GM19395 (cell line): ENCODE measurements around the gene MSH6.

ENCODE experiments used
- ATAC-seq: cut with Tn5 transposase; IDR thresholded peaks from one replicate; pipeline ENCODE4 v1.9.1; 2021; ENCODE audit warnings: mild to moderate bottlenecking, moderate library complexity; ENCODE audit not compliant: unreplicated experiment

The MSH6 gene

DNA sequence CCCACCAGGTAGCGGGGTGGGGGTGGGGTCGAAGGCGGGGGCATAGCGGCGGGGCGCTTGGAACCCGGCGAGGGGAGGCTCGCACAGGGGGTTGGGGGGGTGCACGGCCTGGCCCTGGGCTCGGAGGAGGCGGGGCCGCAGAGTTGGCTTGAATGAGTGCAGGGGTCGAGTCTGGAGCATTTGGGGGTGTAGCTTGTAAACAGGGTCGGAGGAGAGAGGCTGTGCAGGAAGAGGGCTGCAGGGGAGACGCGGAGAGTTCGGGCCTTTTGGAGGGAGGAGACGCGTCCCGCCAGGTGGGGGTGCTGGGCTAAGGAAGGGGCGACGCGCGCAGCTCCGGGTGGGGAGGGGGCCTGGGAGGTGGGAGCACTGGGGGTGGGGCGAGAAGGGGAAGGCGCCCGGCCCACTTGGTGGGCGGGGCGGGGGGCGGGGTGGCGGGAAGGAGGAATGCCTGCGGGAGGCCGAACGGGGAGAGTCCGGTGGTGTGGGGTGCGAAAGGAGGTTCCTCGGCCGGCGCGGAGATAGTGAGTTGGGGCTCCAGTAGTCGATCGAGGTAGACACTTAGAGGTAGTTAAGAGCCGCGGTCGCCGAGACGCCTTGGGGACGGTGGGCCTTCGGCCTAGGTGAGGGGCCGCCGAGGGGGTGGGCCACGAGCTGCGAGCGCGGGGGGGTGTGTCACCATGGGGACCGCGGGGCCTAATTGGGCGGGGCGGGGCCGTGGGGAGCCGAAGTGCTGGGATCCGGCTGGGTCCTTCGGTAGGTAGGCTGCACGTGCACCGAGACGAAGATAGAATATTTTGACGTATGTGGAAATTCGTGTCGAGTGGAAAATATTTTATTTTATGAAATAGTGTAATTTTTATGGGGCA, 774 bp downstream of the MSH6 start:
- ATAC-seq = peak; percentile 35

- ATAC-seq = no peak
Measured at GRCh38 chr2:47784352-47784851, 1.5 kb downstream of the MSH6 start.

GRCh38 chr2:47785986-47786385, 3.0 kb downstream of the MSH6 start:
- no peak for ATAC-seq

GRCh38 chr2:47796090-47796697, 13.2 kb downstream of the MSH6 start:
- no peak for ATAC-seq

DNA sequence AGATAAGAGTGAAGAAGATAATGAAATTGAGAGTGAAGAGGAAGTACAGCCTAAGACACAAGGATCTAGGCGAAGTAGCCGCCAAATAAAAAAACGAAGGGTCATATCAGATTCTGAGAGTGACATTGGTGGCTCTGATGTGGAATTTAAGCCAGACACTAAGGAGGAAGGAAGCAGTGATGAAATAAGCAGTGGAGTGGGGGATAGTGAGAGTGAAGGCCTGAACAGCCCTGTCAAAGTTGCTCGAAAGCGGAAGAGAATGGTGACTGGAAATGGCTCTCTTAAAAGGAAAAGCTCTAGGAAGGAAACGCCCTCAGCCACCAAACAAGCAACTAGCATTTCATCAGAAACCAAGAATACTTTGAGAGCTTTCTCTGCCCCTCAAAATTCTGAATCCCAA, 15.7 kb downstream of the MSH6 start:
- no peak for ATAC-seq

DNA sequence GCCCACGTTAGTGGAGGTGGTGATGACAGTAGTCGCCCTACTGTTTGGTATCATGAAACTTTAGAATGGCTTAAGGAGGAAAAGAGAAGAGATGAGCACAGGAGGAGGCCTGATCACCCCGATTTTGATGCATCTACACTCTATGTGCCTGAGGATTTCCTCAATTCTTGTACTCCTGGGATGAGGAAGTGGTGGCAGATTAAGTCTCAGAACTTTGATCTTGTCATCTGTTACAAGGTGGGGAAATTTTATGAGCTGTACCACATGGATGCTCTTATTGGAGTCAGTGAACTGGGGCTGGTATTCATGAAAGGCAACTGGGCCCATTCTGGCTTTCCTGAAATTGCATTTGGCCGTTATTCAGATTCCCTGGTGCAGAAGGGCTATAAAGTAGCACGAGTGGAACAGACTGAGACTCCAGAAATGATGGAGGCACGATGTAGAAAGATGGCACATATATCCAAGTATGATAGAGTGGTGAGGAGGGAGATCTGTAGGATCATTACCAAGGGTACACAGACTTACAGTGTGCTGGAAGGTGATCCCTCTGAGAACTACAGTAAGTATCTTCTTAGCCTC, 16.2 kb downstream of the MSH6 start:
- no peak for ATAC-seq

GRCh38 chr2:47801118-47801517, 18.2 kb downstream of the MSH6 start:
- no peak for ATAC-seq

GRCh38 chr2:47803363-47803762, 20.4 kb downstream of the MSH6 start:
- ATAC-seq = no peak

DNA sequence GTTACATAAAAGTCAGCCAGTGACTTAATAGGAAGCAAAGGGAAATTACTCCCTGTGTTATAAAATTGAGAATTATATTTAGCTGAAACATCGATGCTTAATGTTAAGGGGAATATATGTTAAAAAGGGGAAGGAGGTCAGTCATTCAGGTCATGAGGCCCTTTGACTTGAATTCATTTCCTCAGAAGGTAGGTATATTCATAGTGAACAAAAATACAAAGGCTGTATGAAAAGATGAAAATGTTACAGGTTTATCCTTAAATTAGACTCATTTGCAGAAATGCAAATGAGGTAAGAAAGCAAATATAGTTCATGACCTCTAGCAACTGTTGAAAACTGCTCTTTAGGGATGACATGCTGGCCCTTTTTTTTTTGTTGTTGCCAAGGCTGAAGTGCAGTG, 20.8 kb downstream of the MSH6 start:
- no peak for ATAC-seq

DNA sequence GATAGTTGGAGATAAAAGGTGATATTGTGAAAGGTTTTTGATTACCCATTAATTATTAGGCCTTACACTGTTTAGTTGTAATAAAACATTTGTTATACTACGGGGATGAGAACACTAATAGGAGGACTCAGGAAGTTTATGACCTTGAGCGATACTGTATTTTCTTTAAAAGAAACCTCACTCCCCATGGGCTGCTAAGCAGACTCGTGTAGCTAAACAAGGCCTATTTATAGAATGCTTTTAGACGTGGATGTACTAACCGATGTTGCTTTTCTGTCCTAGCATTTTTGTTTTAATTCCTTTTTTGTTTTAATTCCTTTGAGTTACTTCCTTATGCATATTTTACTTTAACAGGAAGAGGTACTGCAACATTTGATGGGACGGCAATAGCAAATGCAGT, 22.9 kb downstream of the MSH6 start:
- no peak for ATAC-seq

DNA sequence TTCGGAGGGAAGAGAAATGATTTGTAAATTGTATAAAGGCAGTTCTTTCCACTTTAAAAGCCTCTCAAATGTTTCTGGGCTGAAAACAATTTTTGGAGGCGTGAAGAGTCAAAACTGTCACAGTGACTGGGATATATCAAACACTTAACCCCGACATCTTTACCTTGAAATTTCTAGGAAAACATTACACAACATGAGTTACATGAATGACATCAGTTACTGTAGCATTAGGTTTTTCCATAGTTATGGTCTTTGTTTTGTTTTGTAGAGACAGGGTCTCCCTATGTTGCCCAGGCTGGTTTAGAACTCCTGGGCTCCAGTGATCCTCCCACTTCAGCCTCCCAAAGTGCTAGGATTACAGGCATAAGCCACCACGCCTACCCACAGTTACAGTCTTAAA, 25.7 kb downstream of the MSH6 start:
- no peak for ATAC-seq

DNA sequence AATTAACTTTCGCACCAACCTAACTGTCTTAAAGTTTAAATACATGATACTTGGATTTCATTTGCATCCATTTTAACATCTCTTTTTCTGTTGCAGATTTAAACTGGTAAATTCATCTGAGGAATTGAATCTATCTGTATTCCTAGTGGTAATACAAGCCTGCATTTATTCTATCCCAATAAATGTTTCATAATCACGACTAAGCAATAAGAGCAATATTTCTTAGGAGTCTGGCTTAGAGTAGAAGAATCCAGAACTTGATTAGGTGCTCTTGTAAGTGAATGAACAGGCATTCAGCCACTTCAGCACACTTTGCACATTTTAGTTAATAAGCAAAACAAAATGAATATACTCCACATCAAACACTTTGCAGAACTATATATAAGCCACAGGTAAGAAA, 27.0 kb downstream of the MSH6 start:
- no peak for ATAC-seq

DNA sequence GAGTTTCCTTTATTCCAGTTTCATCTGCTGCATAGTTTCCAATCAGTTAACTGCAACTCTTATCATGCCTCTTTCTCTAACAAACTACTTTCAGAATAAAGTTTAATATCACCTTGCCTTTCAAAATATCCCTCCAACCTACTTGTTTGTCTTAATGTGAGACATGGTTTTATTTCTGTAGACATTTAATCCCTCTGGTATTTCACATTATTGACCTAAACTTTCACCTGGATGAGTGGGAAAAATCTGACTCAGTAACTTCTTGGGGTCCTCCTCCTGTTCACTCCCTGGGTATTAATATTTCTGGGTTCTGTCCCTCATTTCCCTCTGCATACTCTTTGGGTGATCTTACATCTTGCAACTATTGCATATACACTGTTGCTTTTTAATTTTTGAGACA, 27.9 kb downstream of the MSH6 start:
- ATAC-seq = no peak

GRCh38 chr2:47811668-47812067, 28.7 kb downstream of the MSH6 start:
- no peak for ATAC-seq

DNA sequence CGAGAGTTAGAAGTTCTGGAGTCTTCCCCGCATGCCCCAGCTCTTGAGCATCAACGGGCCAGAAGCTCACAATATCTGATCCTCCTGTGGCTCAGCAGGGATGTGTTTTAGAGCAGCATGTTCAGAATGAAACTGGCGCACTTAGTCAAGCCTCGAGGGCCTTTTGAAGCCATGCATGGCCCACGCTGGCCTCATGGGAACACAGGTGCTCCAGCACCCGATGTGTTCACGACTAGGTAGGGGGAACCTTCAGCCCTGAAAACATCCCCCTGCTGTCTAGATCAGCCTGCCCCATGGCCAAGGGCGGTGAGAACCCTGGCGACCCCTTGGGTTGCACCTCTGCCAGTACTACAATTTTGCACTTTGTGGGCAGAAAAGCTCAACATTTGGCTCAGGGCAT, 32.8 kb downstream of the MSH6 start:
- no peak for ATAC-seq

- no peak for ATAC-seq
Measured at GRCh38 chr2:47818777-47819176, 35.8 kb downstream of the MSH6 start.

GRCh38 chr2:47819834-47820233, 36.9 kb downstream of the MSH6 start:
- no peak for ATAC-seq

- no peak for ATAC-seq
Measured at GRCh38 chr2:47822518-47822917, 39.6 kb downstream of the MSH6 start.

DNA sequence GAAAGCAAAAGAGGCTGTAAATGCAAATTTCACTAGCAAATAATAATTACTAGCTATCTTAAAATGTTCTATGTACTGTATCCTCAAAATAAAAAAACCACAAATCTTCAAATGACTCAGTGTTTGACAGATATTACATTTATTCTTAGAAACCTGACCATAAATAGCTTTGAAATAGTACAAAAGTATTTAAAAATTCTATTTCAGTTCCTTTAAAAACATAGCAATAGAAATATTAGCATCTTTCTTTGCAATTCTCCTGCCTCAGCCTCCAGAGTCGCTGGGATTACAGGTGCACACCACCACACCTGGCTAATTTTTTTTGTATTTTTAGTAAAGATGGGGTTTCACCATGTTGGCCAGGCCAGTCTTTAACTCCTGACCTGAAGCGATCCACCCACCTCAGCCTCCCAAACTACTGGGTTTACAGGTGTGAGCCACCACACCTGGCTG, 50.6 kb downstream of the MSH6 start:
- peak; percentile 86 for ATAC-seq

DNA sequence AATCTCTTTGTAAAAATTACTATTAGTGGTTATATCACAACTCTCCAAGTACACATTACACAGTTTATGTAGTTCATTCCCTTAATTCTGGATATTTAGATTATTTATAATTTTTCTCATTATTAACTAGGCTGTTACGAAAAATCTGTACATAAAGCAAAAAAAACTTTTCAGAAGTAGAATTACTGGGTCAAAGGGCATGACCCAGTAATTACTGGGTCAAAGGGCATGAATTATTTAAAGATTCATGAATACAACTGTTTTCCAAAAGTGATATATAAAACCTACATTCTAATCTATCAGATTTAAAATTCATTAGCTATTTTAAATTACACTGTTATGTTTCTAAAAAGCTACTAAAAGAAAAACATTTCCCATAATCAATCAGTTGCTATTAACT, 55.3 kb downstream of the MSH6 start:
- ATAC-seq = no peak

- no peak for ATAC-seq
Measured at GRCh38 chr2:47838686-47839085, 55.7 kb downstream of the MSH6 start.

- ATAC-seq = no peak
Measured at GRCh38 chr2:47842846-47843245, 59.9 kb downstream of the MSH6 start.
